ENCODE data around the gene GALNT18. TPM values are rescaled to one million over a fixed set of nuclear protein-coding genes. Genes with fewer than 3 reads are reported as not detected.

GALNT18 gene
- polyA plus RNA-seq, 1 donor from 2014 or later, result 7.6 TPM

- Histone ChIP-seq H3K9me3 (ENCODE audit: low read length) (no peaks in the 10 kb centered on the region), H3K36me3 (ENCODE audit: insufficient read depth, low read length) (no peaks in the 10 kb centered on the region), H3K79me2 (replicated peaks; ENCODE audit: insufficient read depth, low read length) (no peaks in the 10 kb centered on the region), H3K9ac (ENCODE audit: low read length) (no peak overlapping the region), H3K4me3 (ENCODE audit: low read length) (no peak overlapping the region), H4K20me1 (ENCODE audit: insufficient read depth) (no peaks in the 10 kb centered on the region), H3K4me2 (ENCODE audit: low read length) (no peak overlapping the region), H2AFZ (ENCODE audit: low read depth, low read length) (no peak overlapping the region), H3K27ac (ENCODE audit: low read length) (no peak overlapping the region), H3K27me3 (ENCODE audit: insufficient read depth, low read depth, low read length) (no peaks in the 10 kb centered on the region), H3K9me2 (ENCODE audit: insufficient read depth, low read length) (no peaks in the 10 kb centered on the region), H3F3A (ENCODE audit: insufficient read depth, low read length, poor library complexity, severe bottlenecking) (no peaks in the 10 kb centered on the region)
- no peak for TF ChIP-seq EZH2 (IDR thresholded peaks at IDR 0.05; ENCODE audit: borderline replicate concordance, insufficient read depth, low read length, poor library complexity, severe bottlenecking)
Observed at GRCh38 chr11:11512929-11513328, 108.9 kb downstream of the GALNT18 start.

DNA sequence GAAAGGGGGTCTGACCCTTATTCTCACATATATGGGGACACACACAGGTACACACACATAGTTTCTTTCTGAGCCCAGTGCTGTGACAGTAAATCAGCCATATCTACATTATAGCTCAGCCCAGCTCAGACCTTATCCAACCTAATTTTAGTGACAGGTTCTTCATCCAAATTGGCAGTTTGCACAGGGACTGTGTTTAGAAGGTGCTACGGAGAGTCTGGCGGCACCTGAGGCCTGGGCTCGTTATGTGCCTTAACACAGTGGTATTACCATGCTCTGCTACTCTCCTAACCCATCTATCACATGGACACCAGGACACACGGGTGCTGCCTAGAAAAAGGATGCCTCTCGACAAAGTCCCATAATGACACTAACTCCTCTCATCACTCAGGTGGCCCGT lies 109.3 kb downstream of the GALNT18 start:
- no peaks in the 10 kb centered on the region for H3K9me3 ChIP-seq (ENCODE audit: low read length)
- H2AFZ ChIP-seq (ENCODE audit: low read depth, low read length), result no peak overlapping the region
- no peaks in the 10 kb centered on the region for H3K79me2 ChIP-seq (replicated peaks; ENCODE audit: insufficient read depth, low read length)
- H4K20me1 ChIP-seq (ENCODE audit: insufficient read depth), result no peaks in the 10 kb centered on the region
- no peaks in the 10 kb centered on the region for H3K36me3 ChIP-seq (ENCODE audit: insufficient read depth, low read length)
- H3K9ac ChIP-seq (ENCODE audit: low read length), result no peak overlapping the region
- no peaks in the 10 kb centered on the region for H3F3A ChIP-seq (ENCODE audit: insufficient read depth, low read length, poor library complexity, severe bottlenecking)
- no peaks in the 10 kb centered on the region for H3K27me3 ChIP-seq (ENCODE audit: insufficient read depth, low read depth, low read length)
- TF ChIP-seq RAD21 (conservative IDR thresholded peaks at IDR 0.05), result no peak
- TF ChIP-seq EP300 (conservative IDR thresholded peaks at IDR 0.05; ENCODE audit: poor library complexity, severe bottlenecking), result no peak
- H3K4me3 ChIP-seq (ENCODE audit: low read length), result no peak overlapping the region
- H3K27ac ChIP-seq (ENCODE audit: low read length), result no peak overlapping the region
- no peaks in the 10 kb centered on the region for H3K9me2 ChIP-seq (ENCODE audit: insufficient read depth, low read length)
- no peak overlapping the region for H3K4me2 ChIP-seq (ENCODE audit: low read length)

DNA sequence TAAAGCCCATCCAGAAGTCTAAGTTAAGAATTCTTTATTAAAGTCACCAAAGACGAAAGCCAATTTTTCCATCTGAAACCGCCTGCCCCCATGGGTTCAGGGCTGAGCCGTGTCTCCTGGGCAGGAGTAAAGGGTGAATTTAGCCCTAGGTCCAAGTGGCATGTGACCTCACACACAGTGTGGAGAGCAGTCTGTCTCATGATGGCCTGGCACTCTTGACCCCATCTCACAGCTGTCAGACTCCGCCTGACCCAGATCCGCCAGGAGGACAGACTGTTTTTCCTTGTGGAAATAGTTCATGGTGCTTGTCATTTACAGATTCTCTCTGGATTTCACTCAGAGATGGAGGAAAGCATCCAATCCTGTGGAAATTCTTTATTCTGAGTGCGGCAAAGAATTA lies 109.7 kb downstream of the GALNT18 start:
- Histone ChIP-seq H3K9me3 (ENCODE audit: low read length) (no peaks in the 10 kb centered on the region), H3K36me3 (ENCODE audit: insufficient read depth, low read length) (no peaks in the 10 kb centered on the region), H2AFZ (ENCODE audit: low read depth, low read length) (no peak overlapping the region), H3K79me2 (replicated peaks; ENCODE audit: insufficient read depth, low read length) (no peaks in the 10 kb centered on the region), H3K9me2 (ENCODE audit: insufficient read depth, low read length) (no peaks in the 10 kb centered on the region), H3K27me3 (ENCODE audit: insufficient read depth, low read depth, low read length) (no peaks in the 10 kb centered on the region), H3K4me2 (ENCODE audit: low read length) (no peak overlapping the region), H3K4me3 (ENCODE audit: low read length) (no peak overlapping the region), H3K27ac (ENCODE audit: low read length) (no peak overlapping the region), H3K9ac (ENCODE audit: low read length) (no peak overlapping the region), H4K20me1 (ENCODE audit: insufficient read depth) (no peaks in the 10 kb centered on the region), H3F3A (ENCODE audit: insufficient read depth, low read length, poor library complexity, severe bottlenecking) (no peaks in the 10 kb centered on the region)
- TF ChIP-seq SMC3 (conservative IDR thresholded peaks at IDR 0.05; ENCODE audit: poor library complexity) (no peak), REST (IDR thresholded peaks at IDR 0.05; ENCODE audit: borderline replicate concordance) (no peak), TAF1 (IDR thresholded peaks at IDR 0.05; ENCODE audit: low read depth) (no peak), CTCF (IDR thresholded peaks at IDR 0.05; ENCODE audit: poor library complexity, severe bottlenecking) (no peak), MXI1 (conservative IDR thresholded peaks at IDR 0.05; ENCODE audit: poor library complexity, severe bottlenecking) (no peak), EP300 (conservative IDR thresholded peaks at IDR 0.05; ENCODE audit: poor library complexity, severe bottlenecking) (no peak)

All from neural cell (in vitro differentiated cells).